ENCODE data around the gene NTRK2.
"Not testable (repeated sequence)": the region's sequence is repeated elsewhere in the genome, so short reads cannot be mapped to it uniquely, and the experiment has no call there.

The NTRK2 gene

GRCh38 chr9:84898618-84899017, 229.1 kb downstream of the NTRK2 start:
- H3K9me3 Mint-ChIP-seq (ENCODE audit: low read depth); H3K4me1 Mint-ChIP-seq (ENCODE audit: low read depth); H3K27ac Mint-ChIP-seq; H3K27me3 Mint-ChIP-seq; H3K4me3 Mint-ChIP-seq; H3K36me3 Mint-ChIP-seq: not testable (repeated sequence)

- no peak overlapping the region for H3K4me3 Mint-ChIP-seq
Observed at GRCh38 chr9:84899326-84899725, 229.8 kb downstream of the NTRK2 start.

GRCh38 chr9:84900421-84900820, 230.9 kb downstream of the NTRK2 start:
- Mint-ChIP-seq H3K9me3 (ENCODE audit: low read depth) (no peaks in the 10 kb centered on the region), H3K4me3 (no peak overlapping the region), H3K36me3 (no peaks in the 10 kb centered on the region), H3K27me3 (peaks cover 3% of the 10 kb centered on the region), H3K27ac (no peak overlapping the region), H3K4me1 (ENCODE audit: low read depth) (no peaks in the 10 kb centered on the region)

More at GRCh38 chr9:84899326-84899725, 229.8 kb downstream of the NTRK2 start:
- Mint-ChIP-seq H3K9me3 (ENCODE audit: low read depth) (no peaks in the 10 kb centered on the region), H3K36me3 (no peaks in the 10 kb centered on the region), H3K27me3 (no peaks in the 10 kb centered on the region), H3K27ac (no peak overlapping the region), H3K4me1 (ENCODE audit: low read depth) (no peaks in the 10 kb centered on the region)

- no peak overlapping the region for H3K4me3 Mint-ChIP-seq
- peaks cover 3% of the 10 kb centered on the region for H3K27me3 Mint-ChIP-seq
- H3K9me3 Mint-ChIP-seq (ENCODE audit: low read depth): no peaks in the 10 kb centered on the region
- no peaks in the 10 kb centered on the region for H3K36me3 Mint-ChIP-seq
- no peak overlapping the region for H3K27ac Mint-ChIP-seq
- H3K4me1 Mint-ChIP-seq (ENCODE audit: low read depth): no peaks in the 10 kb centered on the region
Observed at GRCh38 chr9:84903963-84904362, 234.4 kb downstream of the NTRK2 start.

GRCh38 chr9:84916769-84917168, 247.2 kb downstream of the NTRK2 start:
- no peak overlapping the region for H3K4me3 Mint-ChIP-seq
- peaks cover 6% of the 10 kb centered on the region for H3K27me3 Mint-ChIP-seq
- H3K9me3 Mint-ChIP-seq (ENCODE audit: low read depth): no peaks in the 10 kb centered on the region
- no peaks in the 10 kb centered on the region for H3K4me1 Mint-ChIP-seq (ENCODE audit: low read depth)
- H3K36me3 Mint-ChIP-seq: no peaks in the 10 kb centered on the region
- H3K27ac Mint-ChIP-seq: no peak overlapping the region

DNA sequence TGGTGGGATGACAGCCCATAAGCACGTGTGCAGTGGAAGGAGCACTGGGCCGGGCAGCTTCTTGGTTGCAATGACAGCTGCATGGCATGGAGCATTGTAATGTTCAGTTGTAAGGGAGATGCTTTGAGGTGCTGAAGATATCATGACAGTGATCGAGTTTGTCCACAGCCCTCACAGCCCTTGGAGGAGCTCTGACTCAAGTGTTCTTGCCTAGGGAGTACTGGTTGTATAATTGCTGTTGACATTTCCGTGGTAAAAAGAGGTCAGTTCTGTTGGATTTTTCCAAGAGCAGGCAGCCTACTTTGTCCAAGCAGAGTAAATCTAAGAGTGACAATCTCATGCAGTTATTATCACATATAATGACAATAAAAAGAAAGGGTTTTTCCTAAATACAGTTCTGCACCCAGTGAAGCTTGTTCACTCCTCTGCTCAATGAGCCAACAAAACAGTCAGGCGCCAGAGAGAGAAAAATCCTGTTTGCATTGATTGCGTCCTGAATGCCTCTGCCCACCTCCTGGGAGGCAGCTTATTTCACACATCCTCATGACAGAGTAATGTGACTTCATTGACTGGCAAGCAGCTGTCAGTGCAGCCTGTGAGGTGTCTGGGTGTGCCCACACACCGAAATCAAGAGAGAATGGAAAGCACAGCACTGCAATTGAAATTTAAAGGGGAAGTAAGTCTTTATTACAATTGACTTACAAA, 248.0 kb downstream of the NTRK2 start:
- H3K36me3 Mint-ChIP-seq: no peaks in the 10 kb centered on the region
- no peak overlapping the region for H3K4me3 Mint-ChIP-seq
- no peaks in the 10 kb centered on the region for H3K4me1 Mint-ChIP-seq (ENCODE audit: low read depth)
- no peaks in the 10 kb centered on the region for H3K9me3 Mint-ChIP-seq (ENCODE audit: low read depth)
- H3K27ac Mint-ChIP-seq: no peak overlapping the region
- peaks cover 6% of the 10 kb centered on the region for H3K27me3 Mint-ChIP-seq

DNA sequence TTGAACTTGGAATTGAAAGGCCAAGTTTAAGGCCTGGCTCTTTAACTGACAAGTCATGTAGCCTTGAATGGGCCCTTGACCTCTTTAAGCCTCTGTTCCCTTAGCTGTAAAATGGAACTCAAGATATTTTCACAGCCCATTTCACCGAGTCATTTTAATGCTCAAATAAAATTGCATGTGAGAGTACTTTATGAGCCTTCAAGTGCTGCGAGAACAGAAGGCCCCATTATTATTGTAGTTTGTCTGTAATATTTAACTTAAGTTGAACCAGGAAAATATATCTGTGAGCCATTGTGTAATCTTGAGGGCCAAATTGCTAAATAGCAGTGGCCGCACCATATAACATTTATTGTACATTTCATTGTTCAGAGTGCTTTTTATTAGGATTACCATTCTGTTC, 249.9 kb downstream of the NTRK2 start:
- H3K27ac Mint-ChIP-seq: no peak overlapping the region
- H3K4me1 Mint-ChIP-seq (ENCODE audit: low read depth): no peaks in the 10 kb centered on the region
- peaks cover 6% of the 10 kb centered on the region for H3K27me3 Mint-ChIP-seq
- no peaks in the 10 kb centered on the region for H3K36me3 Mint-ChIP-seq
- H3K9me3 Mint-ChIP-seq (ENCODE audit: low read depth): no peaks in the 10 kb centered on the region
- H3K4me3 Mint-ChIP-seq: no peak overlapping the region

- H3K27me3 Mint-ChIP-seq: peaks cover 3% of the 10 kb centered on the region
- no peaks in the 10 kb centered on the region for H3K4me1 Mint-ChIP-seq (ENCODE audit: low read depth)
- no peaks in the 10 kb centered on the region for H3K36me3 Mint-ChIP-seq
- H3K9me3 Mint-ChIP-seq (ENCODE audit: low read depth): no peaks in the 10 kb centered on the region
- H3K4me3 Mint-ChIP-seq: no peak overlapping the region
- no peak overlapping the region for H3K27ac Mint-ChIP-seq
Observed at GRCh38 chr9:84921175-84921574, 251.6 kb downstream of the NTRK2 start.

GRCh38 chr9:84922051-84922450, 252.5 kb downstream of the NTRK2 start:
- Mint-ChIP-seq H3K4me1 (ENCODE audit: low read depth) (no peaks in the 10 kb centered on the region), H3K27ac (no peak overlapping the region), H3K4me3 (no peak overlapping the region), H3K36me3 (no peaks in the 10 kb centered on the region), H3K27me3 (peaks cover 5% of the 10 kb centered on the region), H3K9me3 (ENCODE audit: low read depth) (no peaks in the 10 kb centered on the region)

- Mint-ChIP-seq H3K4me1 (ENCODE audit: low read depth) (no peaks in the 10 kb centered on the region), H3K9me3 (ENCODE audit: low read depth) (no peaks in the 10 kb centered on the region), H3K27me3 (peaks cover 7% of the 10 kb centered on the region), H3K36me3 (no peaks in the 10 kb centered on the region), H3K4me3 (no peak overlapping the region), H3K27ac (no peak overlapping the region)
Observed at GRCh38 chr9:84924266-84924665, 254.7 kb downstream of the NTRK2 start.

- Mint-ChIP-seq H3K4me3 (no peak overlapping the region), H3K4me1 (ENCODE audit: low read depth) (no peaks in the 10 kb centered on the region), H3K9me3 (ENCODE audit: low read depth) (no peaks in the 10 kb centered on the region), H3K27ac (no peak overlapping the region), H3K27me3 (peaks cover 7% of the 10 kb centered on the region), H3K36me3 (no peaks in the 10 kb centered on the region)
Observed at GRCh38 chr9:84925225-84925872, 255.8 kb downstream of the NTRK2 start.

- peaks cover 4% of the 10 kb centered on the region for H3K27me3 Mint-ChIP-seq
- no peaks in the 10 kb centered on the region for H3K36me3 Mint-ChIP-seq
- no peaks in the 10 kb centered on the region for H3K4me1 Mint-ChIP-seq (ENCODE audit: low read depth)
- no peaks in the 10 kb centered on the region for H3K9me3 Mint-ChIP-seq (ENCODE audit: low read depth)
- H3K4me3 Mint-ChIP-seq: no peak overlapping the region
- H3K27ac Mint-ChIP-seq: no peak overlapping the region
Observed at GRCh38 chr9:84926793-84927192, 257.3 kb downstream of the NTRK2 start.

- no peak overlapping the region for H3K27ac Mint-ChIP-seq
- peaks cover 4% of the 10 kb centered on the region for H3K27me3 Mint-ChIP-seq
- H3K9me3 Mint-ChIP-seq (ENCODE audit: low read depth): no peaks in the 10 kb centered on the region
- no peaks in the 10 kb centered on the region for H3K36me3 Mint-ChIP-seq
- H3K4me1 Mint-ChIP-seq (ENCODE audit: low read depth): no peaks in the 10 kb centered on the region
- no peak overlapping the region for H3K4me3 Mint-ChIP-seq
Observed at GRCh38 chr9:84928419-84928818, 258.9 kb downstream of the NTRK2 start.

- Mint-ChIP-seq H3K27ac (no peak overlapping the region), H3K4me3 (no peak overlapping the region), H3K9me3 (ENCODE audit: low read depth) (no peaks in the 10 kb centered on the region)
Observed at GRCh38 chr9:84929068-84929467, 259.5 kb downstream of the NTRK2 start.

GRCh38 chr9:84932915-84933527, 263.5 kb downstream of the NTRK2 start:
- Mint-ChIP-seq H3K36me3 (no peaks in the 10 kb centered on the region), H3K9me3 (ENCODE audit: low read depth) (no peaks in the 10 kb centered on the region), H3K4me3 (no peak overlapping the region), H3K27me3 (peaks cover 2% of the 10 kb centered on the region), H3K27ac (no peak overlapping the region), H3K4me1 (ENCODE audit: low read depth) (no peaks in the 10 kb centered on the region)

More at GRCh38 chr9:84929068-84929467, 259.5 kb downstream of the NTRK2 start:
- H3K4me1 Mint-ChIP-seq (ENCODE audit: low read depth): no peaks in the 10 kb centered on the region
- H3K36me3 Mint-ChIP-seq: no peaks in the 10 kb centered on the region
- H3K27me3 Mint-ChIP-seq: peaks cover 4% of the 10 kb centered on the region
